ENCODE results near the gene PARVB.

DNA sequence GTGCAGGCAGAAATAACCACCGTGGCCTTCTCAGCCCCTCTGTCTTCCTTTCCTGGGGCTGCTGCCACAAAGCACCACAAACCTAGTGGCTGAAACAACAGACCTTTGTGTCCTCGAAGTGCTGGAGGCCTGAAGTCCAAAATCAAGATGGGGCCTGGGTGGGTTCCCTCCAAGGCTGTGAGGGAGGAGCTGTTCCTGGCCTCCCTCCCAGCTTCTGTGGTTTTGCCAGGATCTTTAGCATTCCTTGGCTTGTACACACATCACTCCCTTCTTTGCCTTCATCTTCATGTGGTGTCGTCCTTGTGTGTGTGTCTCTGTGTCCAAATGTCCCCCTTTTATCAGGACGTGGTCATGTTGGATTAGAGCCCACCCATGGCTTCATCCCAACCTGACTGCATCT lies 127.6 kb downstream of the PARVB start:
- TF ChIP-seq, protein P1, sequence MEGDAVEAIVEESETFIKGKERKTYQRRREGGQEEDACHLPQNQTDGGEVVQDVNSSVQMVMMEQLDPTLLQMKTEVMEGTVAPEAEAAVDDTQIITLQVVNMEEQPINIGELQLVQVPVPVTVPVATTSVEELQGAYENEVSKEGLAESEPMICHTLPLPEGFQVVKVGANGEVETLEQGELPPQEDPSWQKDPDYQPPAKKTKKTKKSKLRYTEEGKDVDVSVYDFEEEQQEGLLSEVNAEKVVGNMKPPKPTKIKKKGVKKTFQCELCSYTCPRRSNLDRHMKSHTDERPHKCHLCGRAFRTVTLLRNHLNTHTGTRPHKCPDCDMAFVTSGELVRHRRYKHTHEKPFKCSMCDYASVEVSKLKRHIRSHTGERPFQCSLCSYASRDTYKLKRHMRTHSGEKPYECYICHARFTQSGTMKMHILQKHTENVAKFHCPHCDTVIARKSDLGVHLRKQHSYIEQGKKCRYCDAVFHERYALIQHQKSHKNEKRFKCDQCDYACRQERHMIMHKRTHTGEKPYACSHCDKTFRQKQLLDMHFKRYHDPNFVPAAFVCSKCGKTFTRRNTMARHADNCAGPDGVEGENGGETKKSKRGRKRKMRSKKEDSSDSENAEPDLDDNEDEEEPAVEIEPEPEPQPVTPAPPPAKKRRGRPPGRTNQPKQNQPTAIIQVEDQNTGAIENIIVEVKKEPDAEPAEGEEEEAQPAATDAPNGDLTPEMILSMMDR (IDR thresholded peaks at IDR 0.05) = no peak
- TF ChIP-seq POLR2A (IDR thresholded peaks at IDR 0.05) = no peak

Measured in uterus (tissue), 2 donors.